ENCODE data around the gene FBLN7. TPM values are rescaled to one million over a fixed set of nuclear protein-coding genes. Genes with fewer than 3 reads are reported as not detected.
"Not testable (repeated sequence)": the region's sequence is repeated elsewhere in the genome, so short reads cannot be mapped to it uniquely, and the experiment has no call there.

FBLN7 gene
- total RNA-seq, 1 experiment from 2014 or later = 4.1 TPM

GRCh38 chr2:112108178-112108832, 29.9 kb upstream of the FBLN7 start:
- Histone ChIP-seq H3K27ac (ENCODE audit: low read depth, low read length, poor library complexity, severe bottlenecking) (no peak overlapping the region), H3K4me3 (ENCODE audit: low read depth, low read length, poor library complexity, severe bottlenecking) (no peak overlapping the region), H3K27me3 (replicated peaks; ENCODE audit: insufficient read depth, low read depth, low read length, poor library complexity) (no peaks in the 10 kb centered on the region), H3K9me3 (ENCODE audit: low read depth, low read length, poor library complexity, severe bottlenecking) (peaks cover 27% of the 10 kb centered on the region), H3K36me3 (ENCODE audit: insufficient read depth, low read length, poor library complexity, severe bottlenecking) (peaks cover 52% of the 10 kb centered on the region), H3K4me1 (ENCODE audit: insufficient read depth, low read length, poor library complexity, severe bottlenecking) (no peaks in the 10 kb centered on the region)
- POLR2A ChIA-PET (ENCODE audit: low non-redundant PET) = interaction anchor here (0.7 kb wide), 2 partner anchors 61 to 449 kb away, joined by 3 to 9 read pairs; no protein-coding TSS in a partner anchor
- DNase-seq (ENCODE audit: low spot score) = no peak
- CTCF ChIA-PET = no interaction called here
- intact Hi-C loops (cut with micrococcal nuclease; ENCODE audit: unreplicated experiment) = loop anchor here (5.0 kb wide), 1 partner anchor 474 kb away; the partner anchor contains the start of gene CHCHD5
- TF ChIP-seq CTCF (conservative IDR thresholded peaks at IDR 0.05; ENCODE audit: low read depth, low read length) (no peak), EZH2 (IDR thresholded peaks at IDR 0.05; ENCODE audit: borderline replicate concordance, low read depth, low read length, poor library complexity, severe bottlenecking) (no peak)
- no TSS peak for BruUV-seq (replicated peaks)

- Histone ChIP-seq H3K27me3 (replicated peaks; ENCODE audit: insufficient read depth, low read depth, low read length, poor library complexity) (no peaks in the 10 kb centered on the region), H3K27ac (ENCODE audit: low read depth, low read length, poor library complexity, severe bottlenecking) (no peak overlapping the region), H3K4me3 (ENCODE audit: low read depth, low read length, poor library complexity, severe bottlenecking) (no peak overlapping the region), H3K9me3 (ENCODE audit: low read depth, low read length, poor library complexity, severe bottlenecking) (peaks cover 27% of the 10 kb centered on the region), H3K4me1 (ENCODE audit: insufficient read depth, low read length, poor library complexity, severe bottlenecking) (no peaks in the 10 kb centered on the region), H3K36me3 (ENCODE audit: insufficient read depth, low read length, poor library complexity, severe bottlenecking) (peaks cover 52% of the 10 kb centered on the region)
- BruUV-seq (replicated peaks) = no TSS peak
- no peak for TF ChIP-seq EZH2 (IDR thresholded peaks at IDR 0.05; ENCODE audit: borderline replicate concordance, low read depth, low read length, poor library complexity, severe bottlenecking)
- no peak for TF ChIP-seq CTCF (conservative IDR thresholded peaks at IDR 0.05; ENCODE audit: low read depth, low read length)
- intact Hi-C loops (cut with micrococcal nuclease; ENCODE audit: unreplicated experiment) = loop anchor here (5.0 kb wide), 1 partner anchor 473 kb away; the partner anchor contains the start of gene CHCHD5
- no peak for DNase-seq (ENCODE audit: low spot score)
- CTCF ChIA-PET = interaction anchor here (0.6 kb wide), 1 partner anchor 11 kb away, joined by 13 read pairs; no protein-coding TSS in a partner anchor
- POLR2A ChIA-PET (ENCODE audit: low non-redundant PET) = interaction anchor here (0.6 kb wide), 1 partner anchor 32 kb away, joined by 4 read pairs; no protein-coding TSS in a partner anchor
These were observed 28.9 kb upstream of the FBLN7 start for GRCh38 chr2:112109278-112109677.

GRCh38 chr2:112110966-112111365, 27.2 kb upstream of the FBLN7 start:
- POLR2A ChIA-PET (ENCODE audit: low non-redundant PET) = no interaction called here
- Histone ChIP-seq H3K4me1 (ENCODE audit: insufficient read depth, low read length, poor library complexity, severe bottlenecking) (no peaks in the 10 kb centered on the region), H3K27me3 (replicated peaks; ENCODE audit: insufficient read depth, low read depth, low read length, poor library complexity) (no peaks in the 10 kb centered on the region), H3K36me3 (ENCODE audit: insufficient read depth, low read length, poor library complexity, severe bottlenecking) (peaks cover 52% of the 10 kb centered on the region), H3K4me3 (ENCODE audit: low read depth, low read length, poor library complexity, severe bottlenecking) (no peak overlapping the region), H3K27ac (ENCODE audit: low read depth, low read length, poor library complexity, severe bottlenecking) (no peak overlapping the region), H3K9me3 (ENCODE audit: low read depth, low read length, poor library complexity, severe bottlenecking) (peaks cover 27% of the 10 kb centered on the region)
- no TSS peak for BruUV-seq (replicated peaks)
- no peak for DNase-seq (ENCODE audit: low spot score)
- CTCF ChIA-PET = no interaction called here
- TF ChIP-seq EZH2 (IDR thresholded peaks at IDR 0.05; ENCODE audit: borderline replicate concordance, low read depth, low read length, poor library complexity, severe bottlenecking) = no peak
- TF ChIP-seq CTCF (conservative IDR thresholded peaks at IDR 0.05; ENCODE audit: low read depth, low read length) = no peak
- intact Hi-C loops (cut with micrococcal nuclease; ENCODE audit: unreplicated experiment) = no loop called here

GRCh38 chr2:112113354-112113753, 24.8 kb upstream of the FBLN7 start:
- H3K4me3 ChIP-seq (ENCODE audit: low read depth, low read length, poor library complexity, severe bottlenecking); H3K4me1 ChIP-seq (ENCODE audit: insufficient read depth, low read length, poor library complexity, severe bottlenecking); BruUV-seq (replicated peaks); intact Hi-C loops (cut with micrococcal nuclease; ENCODE audit: unreplicated experiment); H3K27ac ChIP-seq (ENCODE audit: low read depth, low read length, poor library complexity, severe bottlenecking); DNase-seq (ENCODE audit: low spot score); POLR2A ChIA-PET (ENCODE audit: low non-redundant PET); CTCF ChIA-PET; H3K27me3 ChIP-seq (replicated peaks; ENCODE audit: insufficient read depth, low read depth, low read length, poor library complexity): not testable (repeated sequence)
- H3K36me3 ChIP-seq (ENCODE audit: insufficient read depth, low read length, poor library complexity, severe bottlenecking) = peaks cover 39% of the 10 kb centered on the region
- H3K9me3 ChIP-seq (ENCODE audit: low read depth, low read length, poor library complexity, severe bottlenecking) = peaks cover 25% of the 10 kb centered on the region
